Measurements from ENCODE around the gene BABAM1. TPM values are rescaled to one million over a fixed set of nuclear protein-coding genes. Genes with fewer than 3 reads are reported as not detected.

Gene BABAM1
- total RNA-seq, 4 donors from 2014 or later = 72.2 to 92.3 (median 82.5) TPM

- H3K4me3 ChIP-seq = no peak overlapping the region
- peaks cover 0 to 11% (median 7%) of the 10 kb centered on the region in 4 donors for H3K4me1 ChIP-seq
- peaks cover 48 to 84% (median 71%) of the 10 kb centered on the region in 4 donors for H3K36me3 ChIP-seq
- no peak for DNase-seq (ENCODE audit: extremely low spot score)
- TF ChIP-seq POLR2AphosphoS5 (IDR thresholded peaks at IDR 0.05) = no peak
- no peak for TF ChIP-seq EP300 (IDR thresholded peaks at IDR 0.05)
- intact Hi-C loops (cut with DNase I) = no loop called here
- no peak overlapping the region for H3K27ac ChIP-seq (replicated peaks in 1 of 4)
- H3K9me3 ChIP-seq = no peaks in the 10 kb centered on the region
- WGBS = 83% methylated on average over 6 of the region's 6 CpGs
- H3K27me3 ChIP-seq = no peaks in the 10 kb centered on the region
Measured at GRCh38 chr19:17318966-17319365, 51.7 kb downstream of the BABAM1 start.

GRCh38 chr19:17319473-17320238 is 52.4 kb downstream of the BABAM1 start:
- Histone ChIP-seq H3K4me1 (peaks cover 0 to 18% (median 11%) of the 10 kb centered on the region in 4 donors), H3K27ac (replicated peaks in 1 of 4) (no peak overlapping the region), H3K4me3 (no peak overlapping the region), H3K9me3 (no peaks in the 10 kb centered on the region), H3K36me3 (peaks cover 42 to 80% (median 67%) of the 10 kb centered on the region in 4 donors), H3K27me3 (no peaks in the 10 kb centered on the region)
- intact Hi-C loops (cut with DNase I) = no loop called here
- DNase-seq (ENCODE audit: extremely low spot score) = no peak
- TF ChIP-seq POLR2AphosphoS5 (IDR thresholded peaks at IDR 0.05) = no peak
- no peak for TF ChIP-seq EP300 (IDR thresholded peaks at IDR 0.05)
- no peak for TF ChIP-seq CTCF (IDR thresholded peaks at IDR 0.05)
- TF ChIP-seq POLR2A (IDR thresholded peaks at IDR 0.05; ENCODE audit: low read depth) = no peak
- WGBS = 91% methylated on average over 40 of the region's 40 CpGs

GRCh38 chr19:17320435-17320834 is 53.2 kb downstream of the BABAM1 start:
- H3K27ac ChIP-seq (replicated peaks in 1 of 4) = no peak overlapping the region
- peaks cover 39 to 82% (median 68%) of the 10 kb centered on the region in 4 donors for H3K36me3 ChIP-seq
- 97% methylated on average over 5 of the region's 11 CpGs for WGBS
- H3K4me3 ChIP-seq = no peak overlapping the region
- no peak for DNase-seq (ENCODE audit: extremely low spot score)
- H3K9me3 ChIP-seq = no peaks in the 10 kb centered on the region
- intact Hi-C loops (cut with DNase I) = no loop called here
- peaks cover 0 to 25% (median 18%) of the 10 kb centered on the region in 4 donors for H3K4me1 ChIP-seq
- TF ChIP-seq EP300 (IDR thresholded peaks at IDR 0.05) = no peak
- no peak for TF ChIP-seq POLR2A (IDR thresholded peaks at IDR 0.05; ENCODE audit: low read depth)
- no peak for TF ChIP-seq CTCF (IDR thresholded peaks at IDR 0.05)
- TF ChIP-seq POLR2AphosphoS5 (IDR thresholded peaks at IDR 0.05) = no peak
- no peaks in the 10 kb centered on the region for H3K27me3 ChIP-seq

- peaks cover 27 to 68% (median 54%) of the 10 kb centered on the region in 4 donors for H3K36me3 ChIP-seq
- H3K27ac ChIP-seq (replicated peaks in 1 of 4) = no peak overlapping the region
- no peaks in the 10 kb centered on the region for H3K27me3 ChIP-seq
- H3K4me3 ChIP-seq = no peak overlapping the region
- no peak for DNase-seq (ENCODE audit: extremely low spot score)
- 79% methylated on average over 12 of the region's 19 CpGs for WGBS
- no peaks in the 10 kb centered on the region for H3K9me3 ChIP-seq
- H3K4me1 ChIP-seq = peaks cover 3 to 39% (median 32%) of the 10 kb centered on the region in 4 donors
- TF ChIP-seq POLR2AphosphoS5 (IDR thresholded peaks at IDR 0.05) (no peak), CTCF (IDR thresholded peaks at IDR 0.05) (no peak), EP300 (IDR thresholded peaks at IDR 0.05) (no peak), POLR2A (IDR thresholded peaks at IDR 0.05; ENCODE audit: low read depth) (no peak)
- intact Hi-C loops (cut with DNase I) = no loop called here
Measured at GRCh38 chr19:17321655-17322489, 54.6 kb downstream of the BABAM1 start.

GRCh38 chr19:17322854-17323253 is 55.6 kb downstream of the BABAM1 start:
- 73% methylated on average over 9 of the region's 10 CpGs for whole genome bisulfite sequencing
- H3K27ac ChIP-seq (replicated peaks in 1 of 4) = no peak overlapping the region
- no peak for DNase-seq (ENCODE audit: extremely low spot score)
- no peaks in the 10 kb centered on the region for H3K9me3 ChIP-seq
- intact Hi-C loops (cut with DNase I) = no loop called here
- no peak for TF ChIP-seq EP300 (IDR thresholded peaks at IDR 0.05)
- peaks cover 3 to 48% (median 41%) of the 10 kb centered on the region in 4 donors for H3K4me1 ChIP-seq
- no peaks in the 10 kb centered on the region for H3K27me3 ChIP-seq
- H3K4me3 ChIP-seq = no peak overlapping the region
- H3K36me3 ChIP-seq = peaks cover 23 to 64% (median 47%) of the 10 kb centered on the region in 4 donors
